Measurements from ENCODE around the gene CDKN2AIPNL. TPM values are rescaled to one million over a fixed set of nuclear protein-coding genes. Genes with fewer than 3 reads are reported as not detected.

The CDKN2AIPNL gene
- total RNA-seq, 5 donors from 2014 or later (not counting 1 experiment from before 2014, with no cell fraction given) = 14.0 to 17.3 (median 15.3) TPM

DNA sequence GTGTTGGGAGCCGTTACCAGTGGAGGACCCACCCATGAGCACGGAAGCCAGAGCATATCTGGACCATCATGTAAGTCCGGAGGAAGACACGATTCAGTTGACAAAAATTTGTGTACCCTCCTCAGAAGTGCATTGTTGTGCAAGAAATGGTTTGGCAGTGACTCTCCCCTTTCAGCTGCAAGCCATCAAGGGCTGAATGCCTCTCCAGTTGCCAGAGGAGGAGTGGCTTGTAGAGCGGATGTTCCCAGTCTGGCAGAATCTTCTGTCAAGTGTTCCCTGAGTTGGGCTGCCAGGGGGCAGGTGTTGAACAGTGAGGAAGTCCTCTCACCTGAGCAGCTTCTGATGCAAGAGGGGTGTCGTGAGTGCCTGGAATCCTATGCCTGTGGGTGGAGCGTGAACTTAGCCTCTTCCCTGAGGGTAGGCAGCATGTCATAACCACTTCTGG lies 27.6 kb upstream of the CDKN2AIPNL start:
- Mint-ChIP-seq H3K27ac (no peak overlapping the region), H3K27me3 (no peaks in the 10 kb centered on the region), H3K36me3 (no peaks in the 10 kb centered on the region), H3K4me1 (peaks cover 11 to 23% (median 19%) of the 10 kb centered on the region in 3 donors), H3K4me3 (no peak overlapping the region), H3K9me3 (no peaks in the 10 kb centered on the region)
- no peak for DNase-seq
- Histone ChIP-seq H3K4me1 (ENCODE audit: control insufficient read depth in 1 of 2, extremely low read depth in 1 of 2, insufficient read depth in 2 of 2, low read length in 2 of 2) (peaks cover 0 to 18% of the 10 kb centered on the region in 2 experiments), H3K27ac (ENCODE audit: low read length) (no peak overlapping the region), H3K9me3 (no peaks in the 10 kb centered on the region), H3K27me3 (replicated peaks in 1 of 2; ENCODE audit: control insufficient read depth in 2 of 2, extremely low read depth in 1 of 2, insufficient read depth in 2 of 2, low read length in 1 of 2) (peaks cover 0 to 6% of the 10 kb centered on the region in 2 experiments), H3K36me3 (ENCODE audit: control insufficient read depth in 2 of 2, extremely low read depth in 1 of 2, insufficient read depth in 1 of 2, low read length in 1 of 2) (no peaks in the 10 kb centered on the region), H3K4me3 (ENCODE audit: control insufficient read depth in 1 of 2, extremely low read depth in 1 of 2, low read length in 1 of 2) (no peak overlapping the region)
- no peak for ATAC-seq (replicated peaks in 1 of 4)
- WGBS (ENCODE audit: insufficient coverage) = 92% methylated on average over 6 of the region's 7 CpGs
- ChIA-PET POLR2A (no interaction called here), CTCF (no interaction called here)

DNA sequence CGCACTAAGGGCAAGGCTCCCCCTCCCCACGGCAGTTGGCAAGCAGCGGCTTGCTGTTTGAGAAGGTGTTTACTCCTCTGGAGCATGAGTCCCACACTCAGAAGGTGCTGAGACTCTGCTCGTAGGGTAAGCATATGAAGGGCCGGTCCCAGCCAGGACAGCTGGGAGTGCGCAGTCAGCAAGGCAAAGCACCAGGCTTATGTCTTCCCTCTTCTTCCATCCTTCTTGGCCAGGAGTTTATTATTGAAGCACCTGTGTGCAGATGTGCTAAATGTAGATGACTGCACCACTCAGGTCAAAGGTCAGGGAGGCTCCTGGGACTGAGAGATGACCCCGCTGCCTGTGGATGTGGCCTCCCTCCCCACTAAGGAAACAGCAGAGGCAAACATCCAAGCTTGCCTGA lies 27.0 kb upstream of the CDKN2AIPNL start:
- Histone ChIP-seq H3K36me3 (ENCODE audit: control insufficient read depth in 2 of 2, extremely low read depth in 1 of 2, insufficient read depth in 1 of 2, low read length in 1 of 2) (no peaks in the 10 kb centered on the region), H3K4me1 (ENCODE audit: control insufficient read depth in 1 of 2, extremely low read depth in 1 of 2, insufficient read depth in 2 of 2, low read length in 2 of 2) (peaks cover 0 to 18% of the 10 kb centered on the region in 2 experiments), H3K27ac (ENCODE audit: low read length) (no peak overlapping the region), H3K4me3 (ENCODE audit: control insufficient read depth in 1 of 2, extremely low read depth in 1 of 2, low read length in 1 of 2) (no peak overlapping the region), H3K9me3 (no peaks in the 10 kb centered on the region), H3K27me3 (replicated peaks in 1 of 2; ENCODE audit: control insufficient read depth in 2 of 2, extremely low read depth in 1 of 2, insufficient read depth in 2 of 2, low read length in 1 of 2) (peaks cover 0 to 6% of the 10 kb centered on the region in 2 experiments)
- Mint-ChIP-seq H3K27ac (no peak overlapping the region), H3K4me3 (no peak overlapping the region), H3K27me3 (peaks cover 0 to 3% of the 10 kb centered on the region in 2 donors), H3K9me3 (no peaks in the 10 kb centered on the region), H3K36me3 (no peaks in the 10 kb centered on the region), H3K4me1 (peaks cover 11 to 23% (median 19%) of the 10 kb centered on the region in 3 donors)
- DNase-seq (no peak), ATAC-seq (replicated peaks in 1 of 4) (no peak)
- ChIA-PET POLR2A (interaction anchor here in 1 of 2 donors (0.6 kb wide), 1 partner anchor 14 kb away, joined by 3 read pairs; no protein-coding TSS in a partner anchor), CTCF (interaction anchor here in 1 of 2 donors (0.6 kb wide), 1 partner anchor 27 kb away, joined by 4 read pairs; no protein-coding TSS in a partner anchor)
- WGBS (ENCODE audit: insufficient coverage) = 100% methylated on average over 1 of the region's 7 CpGs

DNA sequence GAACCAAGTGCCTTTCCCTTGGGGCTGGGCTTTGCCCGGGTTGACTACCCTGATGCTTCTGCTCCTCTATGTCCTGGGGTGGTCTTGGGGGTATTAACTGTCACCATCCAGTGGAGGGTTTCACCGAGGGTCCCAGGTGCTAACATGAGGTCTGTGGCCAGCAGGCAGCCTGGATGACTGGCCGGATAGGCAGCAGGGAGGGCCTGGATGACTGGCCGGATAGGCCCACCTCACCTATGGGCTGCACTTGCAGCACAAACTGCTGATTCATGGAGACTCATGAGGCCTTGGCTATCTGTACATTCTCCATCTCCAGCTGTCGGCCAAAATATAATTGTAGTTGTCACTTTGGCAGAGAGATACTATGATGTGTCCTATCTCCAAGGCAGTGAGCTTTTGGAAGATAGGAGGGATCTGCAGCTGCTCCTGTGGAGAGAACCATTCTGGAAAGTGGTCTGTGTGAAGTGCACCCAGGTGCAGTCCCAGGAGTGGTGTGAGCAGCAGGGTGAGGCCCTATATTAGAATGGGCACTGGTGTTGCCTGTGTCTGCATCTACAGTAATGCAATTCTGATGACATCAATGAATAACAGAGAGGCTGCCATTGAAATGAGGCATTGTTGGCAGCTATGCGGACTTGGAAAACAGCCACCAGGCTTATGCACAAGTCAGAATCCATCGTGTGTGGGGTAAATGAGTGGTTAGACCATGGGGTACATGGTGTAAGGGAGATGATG lies 26.3 kb upstream of the CDKN2AIPNL start:
- WGBS (ENCODE audit: insufficient coverage) = 88% methylated on average over 4 of the region's 7 CpGs
- POLR2A ChIA-PET = interaction anchor here in 1 of 2 donors (0.6 kb wide), 1 partner anchor 13 kb away, joined by 3 read pairs; no protein-coding TSS in a partner anchor
- Mint-ChIP-seq H3K36me3 (no peaks in the 10 kb centered on the region), H3K9me3 (no peaks in the 10 kb centered on the region), H3K4me1 (peaks cover 11 to 23% (median 19%) of the 10 kb centered on the region in 3 donors), H3K27me3 (peaks cover 0 to 3% of the 10 kb centered on the region in 2 donors), H3K4me3 (no peak overlapping the region), H3K27ac (no peak overlapping the region)
- H3K4me1 ChIP-seq (ENCODE audit: control insufficient read depth in 1 of 2, extremely low read depth in 1 of 2, insufficient read depth in 2 of 2, low read length in 2 of 2) = peaks cover 0 to 18% of the 10 kb centered on the region in 2 experiments
- no peak overlapping the region for H3K27ac ChIP-seq (ENCODE audit: low read length)
- CTCF ChIA-PET = interaction anchor here in 1 of 2 donors (0.6 kb wide), 2 partner anchors 28 to 1437 kb away, joined by 3 to 4 read pairs; no protein-coding TSS in a partner anchor
- H3K4me3 ChIP-seq (ENCODE audit: control insufficient read depth in 1 of 2, extremely low read depth in 1 of 2, low read length in 1 of 2) = no peak overlapping the region
- H3K27me3 ChIP-seq (replicated peaks in 1 of 2; ENCODE audit: control insufficient read depth in 2 of 2, extremely low read depth in 1 of 2, insufficient read depth in 2 of 2, low read length in 1 of 2) = peaks cover 0 to 6% of the 10 kb centered on the region in 2 experiments
- ATAC-seq (replicated peaks in 1 of 4) (no peak), DNase-seq (no peak)
- H3K9me3 ChIP-seq = no peaks in the 10 kb centered on the region
- H3K36me3 ChIP-seq (ENCODE audit: control insufficient read depth in 2 of 2, extremely low read depth in 1 of 2, insufficient read depth in 1 of 2, low read length in 1 of 2) = no peaks in the 10 kb centered on the region

DNA sequence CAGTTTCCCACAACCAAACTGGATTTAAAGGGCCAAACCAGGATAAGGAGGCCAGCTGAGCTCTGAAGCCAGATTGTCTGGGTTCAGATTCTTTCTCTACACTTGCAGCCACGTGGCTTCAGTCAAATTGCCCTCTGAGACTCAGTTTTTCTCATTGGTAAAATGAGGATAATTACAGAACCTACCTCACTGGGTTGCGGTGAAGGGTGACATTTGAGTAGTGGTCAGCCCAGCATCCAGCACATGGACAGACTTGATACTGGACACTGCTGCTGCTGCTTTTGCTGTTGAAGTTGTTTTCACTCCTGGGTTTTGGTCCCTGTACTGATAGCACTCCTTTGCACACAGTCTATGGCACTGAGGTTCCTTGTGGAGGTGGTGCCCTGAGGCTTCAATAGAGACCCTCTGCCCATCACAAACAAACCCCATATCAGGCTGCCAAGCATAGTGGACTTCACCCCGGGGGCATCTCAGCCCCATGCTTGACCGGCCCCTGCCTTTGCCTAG lies 25.7 kb upstream of the CDKN2AIPNL start:
- peaks cover 0 to 3% of the 10 kb centered on the region in 2 donors for H3K27me3 Mint-ChIP-seq
- H3K36me3 Mint-ChIP-seq = no peaks in the 10 kb centered on the region
- peak overlapping the region; percentile 71 for H3K27ac ChIP-seq (ENCODE audit: low read length)
- H3K36me3 ChIP-seq (ENCODE audit: control insufficient read depth in 2 of 2, extremely low read depth in 1 of 2, insufficient read depth in 1 of 2, low read length in 1 of 2) = no peaks in the 10 kb centered on the region
- no peaks in the 10 kb centered on the region for H3K9me3 ChIP-seq
- peaks cover 0 to 6% of the 10 kb centered on the region in 2 experiments for H3K27me3 ChIP-seq (replicated peaks in 1 of 2; ENCODE audit: control insufficient read depth in 2 of 2, extremely low read depth in 1 of 2, insufficient read depth in 2 of 2, low read length in 1 of 2)
- no peaks in the 10 kb centered on the region for H3K9me3 Mint-ChIP-seq
- peak in 1 of 4 experiments; percentile 5 for ATAC-seq (replicated peaks in 1 of 4)
- H3K4me1 ChIP-seq (ENCODE audit: control insufficient read depth in 1 of 2, extremely low read depth in 1 of 2, insufficient read depth in 2 of 2, low read length in 2 of 2) = peaks cover 0 to 18% of the 10 kb centered on the region in 2 experiments
- no peak for DNase-seq
- ChIA-PET POLR2A (no interaction called here), CTCF (interaction anchor here in 1 of 2 donors (0.6 kb wide), 1 partner anchor 1436 kb away, joined by 3 read pairs; no protein-coding TSS in a partner anchor)
- H3K27ac Mint-ChIP-seq = peak overlapping the region; percentile 82 to 85
- WGBS (ENCODE audit: insufficient coverage) = 92% methylated on average over 2 of the region's 4 CpGs
- no peak overlapping the region for H3K4me3 ChIP-seq (ENCODE audit: control insufficient read depth in 1 of 2, extremely low read depth in 1 of 2, low read length in 1 of 2)
- H3K4me3 Mint-ChIP-seq = no peak overlapping the region
- peaks cover 11 to 23% (median 19%) of the 10 kb centered on the region in 3 donors for H3K4me1 Mint-ChIP-seq

DNA sequence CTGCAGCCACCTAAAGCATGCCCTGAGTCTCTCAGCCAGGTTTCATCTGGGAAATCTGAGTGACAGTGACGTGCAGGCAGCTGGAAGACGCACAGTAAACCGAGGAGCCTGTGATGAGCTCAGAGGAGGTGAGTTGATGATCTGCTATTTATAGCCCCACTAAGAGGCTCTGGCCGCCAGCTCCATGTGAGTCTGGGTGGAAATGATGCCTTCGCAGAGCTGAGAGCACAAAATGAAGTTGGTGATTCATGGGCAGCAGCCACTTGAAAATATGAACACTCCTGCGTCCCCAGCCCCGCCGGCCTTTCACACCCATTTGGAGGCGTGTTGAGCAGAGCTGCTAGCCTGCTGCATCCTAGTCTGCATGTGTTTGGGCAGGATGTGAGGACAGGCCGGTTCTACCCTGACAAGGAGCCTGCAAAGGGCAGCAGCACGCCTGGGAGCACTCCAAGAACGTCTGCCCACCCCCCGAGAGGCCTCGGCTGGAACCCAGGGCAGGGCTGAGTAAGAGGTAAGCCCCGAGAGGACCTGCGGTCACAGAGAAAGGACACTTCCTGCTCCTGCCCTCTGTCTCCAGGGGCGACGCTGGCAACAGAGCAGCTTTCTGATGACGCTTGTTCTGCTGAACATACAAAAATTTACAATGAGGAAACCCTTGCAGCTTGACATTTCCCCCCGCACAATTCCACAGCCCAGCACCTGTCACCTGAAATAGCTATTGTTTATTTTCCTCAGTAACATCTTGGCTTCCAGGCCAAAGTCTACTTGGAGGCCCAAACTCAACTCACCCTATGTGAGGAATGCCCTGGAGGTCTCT lies 25.1 kb upstream of the CDKN2AIPNL start:
- H3K27ac Mint-ChIP-seq = peak overlapping the region; percentile 82 to 85
- H3K9me3 Mint-ChIP-seq = no peaks in the 10 kb centered on the region
- no peaks in the 10 kb centered on the region for H3K36me3 ChIP-seq (ENCODE audit: control insufficient read depth in 2 of 2, extremely low read depth in 1 of 2, insufficient read depth in 1 of 2, low read length in 1 of 2)
- ChIA-PET CTCF (no interaction called here), POLR2A (interaction anchor here in 1 of 2 donors (1.0 kb wide), 1 partner anchor 26 kb away, joined by 3 read pairs; no protein-coding TSS in a partner anchor)
- H3K27me3 Mint-ChIP-seq = peaks cover 0 to 3% of the 10 kb centered on the region in 2 donors
- peak overlapping the region; percentile 71 for H3K27ac ChIP-seq (ENCODE audit: low read length)
- peaks cover 11 to 23% (median 19%) of the 10 kb centered on the region in 3 donors for H3K4me1 Mint-ChIP-seq
- H3K9me3 ChIP-seq = no peaks in the 10 kb centered on the region
- H3K4me1 ChIP-seq (ENCODE audit: control insufficient read depth in 1 of 2, extremely low read depth in 1 of 2, insufficient read depth in 2 of 2, low read length in 2 of 2) = peaks cover 0 to 18% of the 10 kb centered on the region in 2 experiments
- H3K4me3 Mint-ChIP-seq = peak overlapping the region; percentile 31 to 65 (median 57)
- WGBS (ENCODE audit: insufficient coverage) = 18% methylated on average over 19 of the region's 20 CpGs
- H3K27me3 ChIP-seq (replicated peaks in 1 of 2; ENCODE audit: control insufficient read depth in 2 of 2, extremely low read depth in 1 of 2, insufficient read depth in 2 of 2, low read length in 1 of 2) = peaks cover 0 to 6% of the 10 kb centered on the region in 2 experiments
- H3K36me3 Mint-ChIP-seq = no peaks in the 10 kb centered on the region
- DNase-seq (peak; percentile 7 to 71 (median 46)), ATAC-seq (replicated peaks in 1 of 4) (peak; percentile 81 to 89 (median 88))
- H3K4me3 ChIP-seq (ENCODE audit: control insufficient read depth in 1 of 2, extremely low read depth in 1 of 2, low read length in 1 of 2) = peak overlapping the region in 1 of 2 donors; percentile 15

DNA sequence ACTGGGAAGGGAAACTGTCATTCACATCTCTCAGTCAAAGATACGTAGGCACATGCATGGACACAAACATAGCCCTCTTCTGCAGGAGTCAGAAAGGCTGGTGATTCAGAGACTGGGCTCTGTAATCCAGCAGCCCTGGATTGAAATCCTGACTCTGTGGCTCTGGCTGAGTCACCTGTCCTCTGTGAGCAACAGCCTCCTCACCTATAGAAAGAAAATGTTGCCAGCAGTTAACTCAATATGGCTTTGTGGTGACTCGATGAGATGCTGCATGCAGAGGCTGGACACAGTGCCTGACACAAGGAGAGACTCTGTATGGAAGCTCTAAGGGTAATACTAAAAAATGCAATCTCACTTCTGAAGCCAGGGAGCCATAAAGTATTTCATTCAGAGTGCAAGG lies 23.9 kb upstream of the CDKN2AIPNL start:
- Histone ChIP-seq H3K4me1 (ENCODE audit: control insufficient read depth in 1 of 2, extremely low read depth in 1 of 2, insufficient read depth in 2 of 2, low read length in 2 of 2) (peaks cover 0 to 18% of the 10 kb centered on the region in 2 experiments), H3K36me3 (ENCODE audit: control insufficient read depth in 2 of 2, extremely low read depth in 1 of 2, insufficient read depth in 1 of 2, low read length in 1 of 2) (no peaks in the 10 kb centered on the region), H3K27me3 (replicated peaks in 1 of 2; ENCODE audit: control insufficient read depth in 2 of 2, extremely low read depth in 1 of 2, insufficient read depth in 2 of 2, low read length in 1 of 2) (peaks cover 0 to 10% of the 10 kb centered on the region in 2 experiments), H3K9me3 (no peaks in the 10 kb centered on the region), H3K4me3 (ENCODE audit: control insufficient read depth in 1 of 2, extremely low read depth in 1 of 2, low read length in 1 of 2) (no peak overlapping the region), H3K27ac (ENCODE audit: low read length) (no peak overlapping the region)
- Mint-ChIP-seq H3K27me3 (peaks cover 0 to 3% of the 10 kb centered on the region in 2 donors), H3K4me1 (peaks cover 11 to 23% (median 19%) of the 10 kb centered on the region in 3 donors), H3K36me3 (no peaks in the 10 kb centered on the region), H3K9me3 (no peaks in the 10 kb centered on the region), H3K4me3 (no peak overlapping the region), H3K27ac (no peak overlapping the region)
- DNase-seq (no peak), ATAC-seq (replicated peaks in 1 of 4) (no peak)
- CTCF ChIA-PET = no interaction called here
- POLR2A ChIA-PET = no interaction called here
- WGBS (ENCODE audit: insufficient coverage) = 100% methylated on average over 1 of the region's 2 CpGs
